Lung microvascular endothelial cell (primary cell): Measurements from ENCODE around the gene ST3GAL6. TPM values are rescaled to one million over a fixed set of nuclear protein-coding genes. Genes with fewer than 3 reads are reported as not detected.
"Not testable (repeated sequence)": the region's sequence is repeated elsewhere in the genome, so short reads cannot be mapped to it uniquely, and the experiment has no call there.

Experiments used
- DNase-seq, 2 donors: peaks; one replicate each; pipeline versions ENCODE4 v3.0.0 to v3.0.0-alpha.2; 2010; ENCODE audit warnings: low read depth in 2 of 2
- total RNA-seq: library from RNA; depleted of rRNA; stranded (reverse); fragments of >200 nt; gene quantifications from 2 replicates; pipeline ENCODE4 v1.2.1, GENCODE V29; 2014

ST3GAL6 gene
- total RNA-seq, 1 donor from 2014 or later, result 30.8 TPM

- DNase-seq, result no peak
Measured at GRCh38 chr3:98801043-98801747, 38.1 kb downstream of the ST3GAL6 start.

- no peak for DNase-seq
Measured at GRCh38 chr3:98805571-98805970, 42.4 kb downstream of the ST3GAL6 start.

GRCh38 chr3:98806521-98806920 is 43.4 kb downstream of the ST3GAL6 start:
- peak in 1 of 2 donors; percentile 16 for DNase-seq

GRCh38 chr3:98807011-98807410 is 43.9 kb downstream of the ST3GAL6 start:
- DNase-seq, result peak in 1 of 2 donors; percentile 28

- DNase-seq, result no peak
Measured at GRCh38 chr3:98807561-98807960, 44.4 kb downstream of the ST3GAL6 start.

GRCh38 chr3:98808071-98808470 is 44.9 kb downstream of the ST3GAL6 start:
- no peak for DNase-seq

GRCh38 chr3:98809557-98809956 is 46.4 kb downstream of the ST3GAL6 start:
- peak in 1 of 2 donors; percentile 91 for DNase-seq

- DNase-seq, result peak in 1 of 2 donors; percentile 67
Measured at GRCh38 chr3:98811048-98811447, 47.9 kb downstream of the ST3GAL6 start.

- DNase-seq, result peak; percentile 50 to 68
Measured at GRCh38 chr3:98812851-98813374, 49.8 kb downstream of the ST3GAL6 start.

- DNase-seq, result peak in 1 of 2 donors; percentile 68
Measured at GRCh38 chr3:98814817-98815420, 51.8 kb downstream of the ST3GAL6 start.

GRCh38 chr3:98817547-98818041 is 54.5 kb downstream of the ST3GAL6 start:
- peak; percentile 55 to 74 for DNase-seq

- no peak for DNase-seq
Measured at GRCh38 chr3:98821063-98821462, 57.9 kb downstream of the ST3GAL6 start.

GRCh38 chr3:98823791-98824190 is 60.7 kb downstream of the ST3GAL6 start:
- DNase-seq, result peak; percentile 20 to 46

- DNase-seq, result peak in 1 of 2 donors; percentile 24
Measured at GRCh38 chr3:98824256-98824655, 61.1 kb downstream of the ST3GAL6 start.

- no peak for DNase-seq
Measured at GRCh38 chr3:98826126-98826525, 63.0 kb downstream of the ST3GAL6 start.

- DNase-seq, result no peak
Measured at GRCh38 chr3:98827221-98827920, 64.2 kb downstream of the ST3GAL6 start.

- no peak for DNase-seq
Measured at GRCh38 chr3:98829246-98829832, 66.2 kb downstream of the ST3GAL6 start.

- DNase-seq, result not testable (repeated sequence)
Measured at GRCh38 chr3:98831060-98831459, 67.9 kb downstream of the ST3GAL6 start.

GRCh38 chr3:98839846-98840245 is 76.7 kb downstream of the ST3GAL6 start:
- DNase-seq, result no peak

- DNase-seq, result peak in 1 of 2 donors; percentile 26
Measured at GRCh38 chr3:98843266-98843959, 80.3 kb downstream of the ST3GAL6 start.
